ENCODE results near the gene PTGFR.

Gene PTGFR

DNA sequence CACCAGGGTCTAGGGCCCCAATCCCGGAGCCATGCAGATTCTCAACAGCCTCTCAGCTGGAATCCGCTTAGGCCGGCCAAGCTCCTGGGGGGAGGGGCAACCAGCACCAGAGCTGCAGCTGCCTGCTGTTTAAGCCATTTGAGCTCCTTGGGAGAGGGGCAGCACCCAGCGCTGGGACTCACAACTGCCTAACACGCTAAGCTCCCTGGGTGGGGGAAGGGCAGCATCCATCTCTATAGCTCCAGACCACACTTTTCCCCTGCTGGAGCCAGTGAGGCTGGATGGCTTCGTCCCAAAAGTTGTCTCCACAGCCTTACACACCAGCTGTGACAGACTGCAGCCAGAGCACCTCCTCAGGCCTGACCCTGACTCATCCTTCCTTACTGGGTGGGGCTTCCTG, 6.9 kb upstream of the PTGFR start:
- no peak overlapping the region for H3K4me3 ChIP-seq (ENCODE audit: low read depth in 1 of 2, low read length in 2 of 2)
- no peak overlapping the region for H3K9ac ChIP-seq (ENCODE audit: low read length)
- H3K36me3 ChIP-seq (ENCODE audit: insufficient read depth, low read length), result no peaks in the 10 kb centered on the region
- no peaks in the 10 kb centered on the region for H3K9me3 ChIP-seq (ENCODE audit: low read length)
- H3K4me1 ChIP-seq (ENCODE audit: insufficient read depth, low read length), result no peaks in the 10 kb centered on the region
- H3K27me3 ChIP-seq (ENCODE audit: control insufficient read depth in 1 of 2, insufficient read depth in 2 of 2, low read length in 2 of 2), result no peaks in the 10 kb centered on the region
- H3K27ac ChIP-seq (ENCODE audit: low read depth, low read length), result no peak overlapping the region

DNA sequence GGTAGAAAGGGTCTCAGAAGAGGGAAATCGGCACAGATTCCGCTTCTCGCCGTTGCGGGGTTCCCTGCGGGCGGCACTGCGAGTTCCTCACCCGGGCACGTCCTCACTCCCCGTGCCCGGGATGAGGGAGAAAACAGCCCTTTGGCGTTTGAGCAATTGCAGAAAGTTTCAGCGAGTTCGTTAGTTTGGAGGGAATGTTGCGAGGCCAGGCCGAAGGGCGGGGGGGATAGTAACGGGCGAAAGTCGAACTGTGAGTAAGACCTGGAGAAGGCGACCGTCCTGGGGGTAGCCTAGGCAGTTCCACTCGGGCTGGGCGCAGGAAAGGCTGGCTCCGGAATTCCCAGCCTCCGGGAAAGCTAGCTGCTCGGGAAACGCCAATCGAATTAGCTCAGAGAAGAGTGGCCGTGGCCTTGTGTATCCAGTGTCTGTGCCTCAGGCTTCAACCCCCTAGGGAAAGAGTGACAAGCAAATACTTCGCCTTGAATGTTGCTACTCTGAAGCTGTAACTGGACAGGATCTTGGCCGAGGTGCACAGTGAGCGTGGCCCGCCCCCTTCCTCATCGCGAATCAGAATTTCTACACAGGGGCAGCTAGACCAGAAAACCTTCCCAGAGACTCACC, 787 bp downstream of the PTGFR start:
- no peaks in the 10 kb centered on the region for H3K27me3 ChIP-seq (ENCODE audit: control insufficient read depth in 1 of 2, insufficient read depth in 2 of 2, low read length in 2 of 2)
- peak overlapping the region; percentile 70 for H3K27ac ChIP-seq (ENCODE audit: low read depth, low read length)
- no peak overlapping the region for H3K9ac ChIP-seq (ENCODE audit: low read length)
- no peaks in the 10 kb centered on the region for H3K4me1 ChIP-seq (ENCODE audit: insufficient read depth, low read length)
- peak overlapping the region; percentile 59 to 69 for H3K4me3 ChIP-seq (ENCODE audit: low read depth in 1 of 2, low read length in 2 of 2)
- no peaks in the 10 kb centered on the region for H3K36me3 ChIP-seq (ENCODE audit: insufficient read depth, low read length)
- H3K9me3 ChIP-seq (ENCODE audit: low read length), result no peaks in the 10 kb centered on the region

DNA sequence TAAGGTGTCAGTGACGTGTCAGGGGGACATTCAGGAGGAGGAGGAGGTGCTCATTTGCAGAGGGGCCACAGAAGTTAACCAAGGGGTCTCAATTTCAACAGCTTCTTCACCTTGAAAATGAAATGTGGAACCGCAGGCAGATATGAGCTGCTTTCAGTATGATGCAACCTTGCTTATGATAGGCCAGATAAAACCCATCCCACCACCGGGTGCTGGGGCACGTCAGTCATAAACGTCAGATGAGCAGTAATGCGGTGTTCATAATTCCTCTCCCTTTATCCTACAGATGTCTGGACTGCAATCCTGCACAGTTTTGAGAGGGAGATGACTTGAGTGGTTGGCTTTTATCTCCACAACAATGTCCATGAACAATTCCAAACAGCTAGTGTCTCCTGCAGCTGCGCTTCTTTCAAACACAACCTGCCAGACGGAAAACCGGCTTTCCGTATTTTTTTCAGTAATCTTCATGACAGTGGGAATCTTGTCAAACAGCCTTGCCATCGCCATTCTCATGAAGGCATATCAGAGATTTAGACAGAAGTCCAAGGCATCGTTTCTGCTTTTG, 1.7 kb downstream of the PTGFR start:
- peak overlapping the region in 1 of 2 donors; percentile 69 for H3K4me3 ChIP-seq (ENCODE audit: low read depth in 1 of 2, low read length in 2 of 2)
- no peak overlapping the region for H3K27ac ChIP-seq (ENCODE audit: low read depth, low read length)

DNA sequence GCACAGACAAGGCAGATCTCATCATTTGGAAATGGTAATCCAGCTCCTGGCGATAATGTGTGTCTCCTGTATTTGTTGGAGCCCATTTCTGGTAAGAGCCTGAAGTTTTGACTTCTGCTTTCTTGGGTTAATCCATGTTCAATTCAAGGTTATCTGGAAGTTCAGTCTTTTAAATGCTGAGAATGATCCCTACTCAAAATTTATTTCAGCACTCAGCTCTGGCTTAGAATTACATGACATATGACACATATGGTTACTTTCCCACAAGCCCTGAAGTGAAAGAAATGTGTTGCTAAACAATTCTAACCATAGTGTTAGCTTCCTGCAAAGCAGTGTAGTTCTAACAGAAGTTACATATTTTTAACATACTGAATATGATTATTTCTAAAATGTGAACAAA, 2.7 kb downstream of the PTGFR start:
- Histone ChIP-seq H3K36me3 (ENCODE audit: insufficient read depth, low read length) (no peaks in the 10 kb centered on the region), H3K27ac (ENCODE audit: low read depth, low read length) (no peak overlapping the region), H3K9ac (ENCODE audit: low read length) (no peak overlapping the region), H3K4me1 (ENCODE audit: insufficient read depth, low read length) (no peaks in the 10 kb centered on the region), H3K9me3 (ENCODE audit: low read length) (no peaks in the 10 kb centered on the region), H3K4me3 (ENCODE audit: low read depth in 1 of 2, low read length in 2 of 2) (no peak overlapping the region), H3K27me3 (ENCODE audit: control insufficient read depth in 1 of 2, insufficient read depth in 2 of 2, low read length in 2 of 2) (no peaks in the 10 kb centered on the region)

More for the DNA sequence above, 1.7 kb downstream of the PTGFR start:
- H3K9me3 ChIP-seq (ENCODE audit: low read length), result no peaks in the 10 kb centered on the region
- H3K4me1 ChIP-seq (ENCODE audit: insufficient read depth, low read length), result no peaks in the 10 kb centered on the region
- H3K27me3 ChIP-seq (ENCODE audit: control insufficient read depth in 1 of 2, insufficient read depth in 2 of 2, low read length in 2 of 2), result no peaks in the 10 kb centered on the region
- no peak overlapping the region for H3K9ac ChIP-seq (ENCODE audit: low read length)
- H3K36me3 ChIP-seq (ENCODE audit: insufficient read depth, low read length), result no peaks in the 10 kb centered on the region

DNA sequence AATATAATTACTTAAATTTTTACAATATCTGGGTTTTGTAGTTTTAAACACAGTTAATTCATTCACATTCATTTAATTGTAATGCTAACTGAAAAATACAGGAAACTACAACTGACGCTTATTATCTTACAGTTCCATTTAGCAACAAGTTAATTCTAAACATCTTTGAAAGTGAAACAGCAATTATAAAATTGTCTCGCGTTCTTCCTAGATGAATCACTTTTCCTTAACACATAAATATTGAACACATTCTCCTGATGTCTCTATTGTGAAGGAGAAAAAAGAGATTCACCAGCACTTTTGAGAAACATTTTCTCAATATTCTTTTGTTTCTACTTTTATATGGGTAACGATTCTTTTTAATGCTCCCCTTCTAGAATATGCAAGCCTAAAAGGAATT, 6.4 kb downstream of the PTGFR start:
- no peak overlapping the region for H3K9ac ChIP-seq (ENCODE audit: low read length)

DNA sequence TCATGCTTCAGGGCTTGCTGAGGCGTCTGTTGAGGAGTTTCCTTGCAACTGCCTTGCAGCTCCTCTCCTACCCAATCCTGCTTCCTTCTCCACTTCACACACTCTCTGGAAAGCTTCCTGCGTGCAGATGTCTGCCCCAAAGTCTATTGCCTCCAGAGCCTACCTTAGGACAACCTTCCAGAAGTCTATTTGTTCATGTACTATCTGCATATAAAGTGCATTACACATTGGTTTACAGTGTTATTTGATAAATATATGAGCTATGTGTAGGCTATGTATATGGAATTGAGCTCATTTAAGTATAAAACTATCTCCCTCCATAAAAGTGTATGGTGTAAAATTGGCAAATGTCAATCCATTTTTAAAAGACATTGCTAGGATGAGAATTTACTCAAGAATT, 9.8 kb downstream of the PTGFR start:
- no peaks in the 10 kb centered on the region for H3K36me3 ChIP-seq (ENCODE audit: insufficient read depth, low read length)
- no peaks in the 10 kb centered on the region for H3K9me3 ChIP-seq (ENCODE audit: low read length)
- no peak overlapping the region for H3K27ac ChIP-seq (ENCODE audit: low read depth, low read length)
- no peak overlapping the region for H3K9ac ChIP-seq (ENCODE audit: low read length)
- no peaks in the 10 kb centered on the region for H3K4me1 ChIP-seq (ENCODE audit: insufficient read depth, low read length)
- H3K27me3 ChIP-seq (ENCODE audit: control insufficient read depth in 1 of 2, insufficient read depth in 2 of 2, low read length in 2 of 2), result no peaks in the 10 kb centered on the region
- no peak overlapping the region for H3K4me3 ChIP-seq (ENCODE audit: low read depth in 1 of 2, low read length in 2 of 2)

More for the DNA sequence above, 6.4 kb downstream of the PTGFR start:
- H3K27ac ChIP-seq (ENCODE audit: low read depth, low read length), result no peak overlapping the region
- no peaks in the 10 kb centered on the region for H3K4me1 ChIP-seq (ENCODE audit: insufficient read depth, low read length)
- H3K9me3 ChIP-seq (ENCODE audit: low read length), result no peaks in the 10 kb centered on the region
- H3K4me3 ChIP-seq (ENCODE audit: low read depth in 1 of 2, low read length in 2 of 2), result no peak overlapping the region
- H3K36me3 ChIP-seq (ENCODE audit: insufficient read depth, low read length), result no peaks in the 10 kb centered on the region
- no peaks in the 10 kb centered on the region for H3K27me3 ChIP-seq (ENCODE audit: control insufficient read depth in 1 of 2, insufficient read depth in 2 of 2, low read length in 2 of 2)

DNA sequence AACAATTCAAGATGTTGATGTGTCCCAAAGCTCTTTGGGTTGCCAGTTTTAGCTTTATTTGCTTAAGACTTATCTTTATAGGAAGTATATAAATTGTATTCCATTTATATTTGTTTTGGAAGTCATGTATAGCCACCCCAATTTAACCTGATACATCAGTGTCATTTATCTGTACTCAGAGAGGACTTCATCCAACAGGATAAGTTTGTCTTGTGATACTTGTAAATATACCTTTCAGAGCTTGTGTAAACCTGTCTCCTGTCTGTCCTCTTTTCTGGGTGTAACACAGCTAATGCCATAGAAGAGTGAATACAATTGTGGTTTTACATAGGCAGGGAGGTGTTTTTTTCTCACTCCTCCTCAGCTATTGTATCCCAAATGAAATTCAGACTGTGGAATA, 10.4 kb downstream of the PTGFR start:
- H3K36me3 ChIP-seq (ENCODE audit: insufficient read depth, low read length), result no peaks in the 10 kb centered on the region
- no peak overlapping the region for H3K4me3 ChIP-seq (ENCODE audit: low read depth in 1 of 2, low read length in 2 of 2)
- no peak overlapping the region for H3K9ac ChIP-seq (ENCODE audit: low read length)
- no peaks in the 10 kb centered on the region for H3K9me3 ChIP-seq (ENCODE audit: low read length)
- no peaks in the 10 kb centered on the region for H3K27me3 ChIP-seq (ENCODE audit: control insufficient read depth in 1 of 2, insufficient read depth in 2 of 2, low read length in 2 of 2)
- no peaks in the 10 kb centered on the region for H3K4me1 ChIP-seq (ENCODE audit: insufficient read depth, low read length)
- H3K27ac ChIP-seq (ENCODE audit: low read depth, low read length), result no peak overlapping the region

DNA sequence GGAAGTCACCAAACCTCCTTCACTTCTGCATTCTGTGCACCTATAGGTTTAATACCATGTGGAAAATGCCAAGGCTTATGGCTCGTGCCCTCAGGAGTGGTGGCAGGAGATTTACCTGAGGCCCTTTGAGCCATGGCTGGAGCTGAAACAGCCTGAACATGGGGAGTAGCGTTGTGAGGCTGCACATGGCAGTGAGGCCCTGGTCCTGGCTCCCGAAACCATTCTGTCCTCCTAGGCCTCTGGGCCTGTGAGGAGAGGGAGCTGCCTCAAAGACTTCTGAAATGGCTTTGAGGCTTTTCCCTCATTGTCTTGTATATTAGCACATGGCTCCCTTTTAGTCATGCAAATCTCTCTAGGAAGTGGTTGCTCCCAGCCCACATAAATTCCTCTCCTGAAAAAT, 20.6 kb downstream of the PTGFR start:
- H3K36me3 ChIP-seq (ENCODE audit: insufficient read depth, low read length), result no peaks in the 10 kb centered on the region
- no peak overlapping the region for H3K4me3 ChIP-seq (ENCODE audit: low read depth in 1 of 2, low read length in 2 of 2)
- no peak overlapping the region for H3K27ac ChIP-seq (ENCODE audit: low read depth, low read length)
- no peaks in the 10 kb centered on the region for H3K9me3 ChIP-seq (ENCODE audit: low read length)
- no peaks in the 10 kb centered on the region for H3K4me1 ChIP-seq (ENCODE audit: insufficient read depth, low read length)
- no peak overlapping the region for H3K9ac ChIP-seq (ENCODE audit: low read length)
- no peaks in the 10 kb centered on the region for H3K27me3 ChIP-seq (ENCODE audit: control insufficient read depth in 1 of 2, insufficient read depth in 2 of 2, low read length in 2 of 2)

DNA sequence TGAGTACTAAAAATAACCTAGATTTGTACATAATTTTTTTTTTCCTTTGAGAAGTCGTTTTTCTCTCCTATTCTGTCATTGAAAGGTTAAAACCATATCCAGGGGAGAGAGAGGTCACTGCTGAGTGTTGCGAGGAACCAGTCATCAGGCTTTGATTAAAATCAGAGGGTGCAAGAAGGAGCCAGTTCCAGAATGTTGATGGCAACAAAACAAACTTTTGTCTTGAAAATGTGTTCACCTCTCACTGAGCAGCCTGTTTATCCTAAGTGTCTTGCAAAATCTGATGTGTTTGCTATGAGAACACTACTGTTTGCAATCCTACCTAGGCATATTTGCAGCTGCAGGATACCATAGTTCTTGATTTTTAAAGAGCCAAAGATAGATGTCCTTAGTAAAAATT, 25.9 kb downstream of the PTGFR start:
- H3K9me3 ChIP-seq (ENCODE audit: low read length), result no peaks in the 10 kb centered on the region
- no peaks in the 10 kb centered on the region for H3K36me3 ChIP-seq (ENCODE audit: insufficient read depth, low read length)
- H3K4me1 ChIP-seq (ENCODE audit: insufficient read depth, low read length), result no peaks in the 10 kb centered on the region
- H3K27ac ChIP-seq (ENCODE audit: low read depth, low read length), result no peak overlapping the region
- no peaks in the 10 kb centered on the region for H3K27me3 ChIP-seq (ENCODE audit: control insufficient read depth in 1 of 2, insufficient read depth in 2 of 2, low read length in 2 of 2)
- H3K9ac ChIP-seq (ENCODE audit: low read length), result no peak overlapping the region
- no peak overlapping the region for H3K4me3 ChIP-seq (ENCODE audit: low read depth in 1 of 2, low read length in 2 of 2)

DNA sequence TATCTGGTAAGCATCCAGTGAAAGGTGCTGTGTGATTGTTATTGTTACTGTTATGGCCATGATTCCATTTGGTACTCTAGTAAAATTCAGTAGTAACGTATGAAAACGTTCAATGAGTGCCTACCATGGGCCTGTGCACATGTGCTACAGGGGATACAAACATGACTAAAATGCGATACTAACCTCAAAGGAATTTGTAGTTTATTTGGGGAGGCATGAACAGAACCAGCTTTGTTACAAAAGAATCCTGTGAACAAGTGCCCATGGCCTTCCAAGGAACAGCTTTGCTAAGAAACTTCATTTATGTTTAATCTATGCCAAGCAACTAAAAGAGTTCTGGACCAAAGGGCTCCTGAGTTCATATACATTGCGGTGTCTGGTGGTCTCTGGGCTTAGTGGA, 28.7 kb downstream of the PTGFR start:
- H3K27ac ChIP-seq (ENCODE audit: low read depth, low read length), result no peak overlapping the region

DNA sequence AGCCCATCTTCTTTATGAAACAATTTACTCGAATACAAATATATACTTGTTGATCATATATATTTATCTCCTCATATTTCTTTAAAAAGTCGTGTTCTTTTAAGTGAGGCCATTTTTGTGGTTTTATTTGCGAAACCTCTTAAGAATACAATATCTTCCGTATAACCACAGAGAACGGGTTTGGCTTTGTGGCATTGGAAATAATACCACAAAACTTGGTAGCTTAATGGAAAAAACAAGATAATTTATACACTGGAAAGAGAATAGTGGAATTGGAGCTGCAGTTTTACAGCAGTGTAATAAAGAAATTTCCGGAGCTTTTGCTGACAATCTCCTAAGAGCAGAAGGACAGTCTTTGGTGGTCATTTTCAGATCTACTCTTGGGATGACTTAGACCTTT, 29.4 kb downstream of the PTGFR start:
- Histone ChIP-seq H3K27ac (ENCODE audit: low read depth, low read length) (no peak overlapping the region), H3K4me3 (ENCODE audit: low read depth in 1 of 2, low read length in 2 of 2) (no peak overlapping the region), H3K4me1 (ENCODE audit: insufficient read depth, low read length) (no peaks in the 10 kb centered on the region), H3K27me3 (ENCODE audit: control insufficient read depth in 1 of 2, insufficient read depth in 2 of 2, low read length in 2 of 2) (no peaks in the 10 kb centered on the region), H3K36me3 (ENCODE audit: insufficient read depth, low read length) (no peaks in the 10 kb centered on the region), H3K9ac (ENCODE audit: low read length) (no peak overlapping the region), H3K9me3 (ENCODE audit: low read length) (no peaks in the 10 kb centered on the region)

More for the DNA sequence above, 28.7 kb downstream of the PTGFR start:
- Histone ChIP-seq H3K9me3 (ENCODE audit: low read length) (no peaks in the 10 kb centered on the region), H3K4me1 (ENCODE audit: insufficient read depth, low read length) (no peaks in the 10 kb centered on the region), H3K4me3 (ENCODE audit: low read depth in 1 of 2, low read length in 2 of 2) (no peak overlapping the region), H3K27me3 (ENCODE audit: control insufficient read depth in 1 of 2, insufficient read depth in 2 of 2, low read length in 2 of 2) (no peaks in the 10 kb centered on the region), H3K9ac (ENCODE audit: low read length) (no peak overlapping the region), H3K36me3 (ENCODE audit: insufficient read depth, low read length) (no peaks in the 10 kb centered on the region)

DNA sequence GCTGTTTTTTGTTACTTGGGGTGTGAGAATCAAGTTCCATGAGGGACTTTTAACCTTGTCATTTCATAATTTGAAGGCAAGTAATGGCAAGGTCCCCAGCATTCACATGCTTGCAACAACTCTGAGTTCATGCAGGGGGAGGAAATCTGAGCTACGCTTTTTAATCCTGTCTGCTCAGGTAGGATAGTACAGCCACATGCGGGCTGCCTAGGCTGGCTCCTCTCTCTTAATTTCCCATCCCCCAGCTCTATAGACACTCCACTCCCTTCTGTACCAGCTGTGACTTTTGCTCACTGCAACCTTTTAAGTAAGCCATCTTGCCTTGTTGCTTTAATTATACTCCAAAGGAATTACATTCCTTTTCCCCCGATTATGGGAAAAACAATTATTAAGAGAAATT, 30.1 kb downstream of the PTGFR start:
- Histone ChIP-seq H3K4me3 (ENCODE audit: low read depth in 1 of 2, low read length in 2 of 2) (no peak overlapping the region), H3K9me3 (ENCODE audit: low read length) (no peaks in the 10 kb centered on the region), H3K27ac (ENCODE audit: low read depth, low read length) (no peak overlapping the region), H3K4me1 (ENCODE audit: insufficient read depth, low read length) (no peaks in the 10 kb centered on the region), H3K9ac (ENCODE audit: low read length) (no peak overlapping the region), H3K27me3 (ENCODE audit: control insufficient read depth in 1 of 2, insufficient read depth in 2 of 2, low read length in 2 of 2) (no peaks in the 10 kb centered on the region), H3K36me3 (ENCODE audit: insufficient read depth, low read length) (no peaks in the 10 kb centered on the region)

Data from muscle layer of colon (tissue), 2 donors.